ENCODE measurements around the gene PDE1C.

The PDE1C gene

DNA sequence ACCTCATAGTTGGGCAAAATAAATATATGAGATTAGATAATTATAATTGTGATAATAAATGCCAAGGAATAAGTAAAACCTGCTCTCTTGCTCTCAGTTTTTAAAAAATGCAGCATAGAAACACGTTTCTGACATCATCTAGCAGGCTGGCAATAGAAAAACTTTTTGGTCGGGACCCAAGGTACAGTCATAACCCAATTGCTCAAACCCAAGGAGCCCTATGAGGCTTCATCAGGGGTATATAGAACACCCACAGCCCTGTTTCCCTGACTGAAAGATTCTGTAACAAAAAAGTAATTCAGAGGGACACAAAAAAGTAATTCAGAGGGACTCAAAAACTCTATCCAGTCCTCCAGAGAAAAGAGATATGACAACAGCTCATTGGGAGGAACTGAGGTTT lies 3.8 kb downstream of the PDE1C start:
- TF ChIP-seq, protein P1, sequence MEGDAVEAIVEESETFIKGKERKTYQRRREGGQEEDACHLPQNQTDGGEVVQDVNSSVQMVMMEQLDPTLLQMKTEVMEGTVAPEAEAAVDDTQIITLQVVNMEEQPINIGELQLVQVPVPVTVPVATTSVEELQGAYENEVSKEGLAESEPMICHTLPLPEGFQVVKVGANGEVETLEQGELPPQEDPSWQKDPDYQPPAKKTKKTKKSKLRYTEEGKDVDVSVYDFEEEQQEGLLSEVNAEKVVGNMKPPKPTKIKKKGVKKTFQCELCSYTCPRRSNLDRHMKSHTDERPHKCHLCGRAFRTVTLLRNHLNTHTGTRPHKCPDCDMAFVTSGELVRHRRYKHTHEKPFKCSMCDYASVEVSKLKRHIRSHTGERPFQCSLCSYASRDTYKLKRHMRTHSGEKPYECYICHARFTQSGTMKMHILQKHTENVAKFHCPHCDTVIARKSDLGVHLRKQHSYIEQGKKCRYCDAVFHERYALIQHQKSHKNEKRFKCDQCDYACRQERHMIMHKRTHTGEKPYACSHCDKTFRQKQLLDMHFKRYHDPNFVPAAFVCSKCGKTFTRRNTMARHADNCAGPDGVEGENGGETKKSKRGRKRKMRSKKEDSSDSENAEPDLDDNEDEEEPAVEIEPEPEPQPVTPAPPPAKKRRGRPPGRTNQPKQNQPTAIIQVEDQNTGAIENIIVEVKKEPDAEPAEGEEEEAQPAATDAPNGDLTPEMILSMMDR (IDR thresholded peaks at IDR 0.05; ENCODE audit: low read depth, low read length): no peak
- no peak for DNase-seq (ENCODE audit: extremely low read depth, low read depth)

DNA sequence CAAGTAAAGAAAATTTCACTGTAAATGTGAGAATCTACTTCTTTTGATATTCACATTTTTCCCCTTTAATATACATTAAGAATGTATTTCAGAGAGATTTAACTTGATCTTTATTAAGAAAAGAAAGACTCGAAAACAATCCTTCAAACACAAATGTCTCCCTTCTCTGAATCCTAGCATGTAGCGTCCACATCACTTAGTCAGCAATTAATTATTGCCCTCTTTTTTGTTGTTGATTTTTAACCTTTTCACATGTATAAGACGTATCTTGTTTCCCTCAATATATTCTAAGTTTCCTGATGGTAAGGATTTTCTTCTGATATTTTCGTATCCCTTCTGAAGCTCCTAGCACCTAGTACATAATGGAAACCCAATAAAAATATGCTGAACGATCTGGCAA lies 6.6 kb downstream of the PDE1C start:
- no peak for DNase-seq (ENCODE audit: extremely low read depth, low read depth)
- TF ChIP-seq, protein P1 (IDR thresholded peaks at IDR 0.05; ENCODE audit: low read depth, low read length): no peak

DNA sequence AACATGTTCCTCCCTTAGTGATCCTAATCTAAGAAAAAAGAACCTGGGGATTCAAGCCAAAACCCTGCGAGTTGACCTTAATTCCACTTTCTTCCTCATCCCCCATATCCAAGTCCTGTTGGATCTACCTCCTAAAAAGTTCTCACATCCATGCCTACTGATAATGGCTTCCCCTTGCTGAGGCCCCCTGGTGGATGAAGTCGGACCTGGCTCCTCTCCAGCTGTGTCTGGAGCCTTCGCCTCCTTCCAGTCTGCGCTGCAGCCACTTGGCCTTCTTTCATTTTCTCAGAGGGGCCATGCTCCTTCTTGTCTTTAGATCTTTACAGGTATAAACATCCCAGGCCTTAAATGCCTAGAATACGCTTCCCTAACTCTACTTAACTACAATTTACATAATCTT lies 8.1 kb downstream of the PDE1C start:
- TF ChIP-seq, protein P1 (IDR thresholded peaks at IDR 0.05; ENCODE audit: low read depth, low read length): no peak; the same call in 1 of the 2 replicates
- DNase-seq (ENCODE audit: extremely low read depth, low read depth): no peak

DNA sequence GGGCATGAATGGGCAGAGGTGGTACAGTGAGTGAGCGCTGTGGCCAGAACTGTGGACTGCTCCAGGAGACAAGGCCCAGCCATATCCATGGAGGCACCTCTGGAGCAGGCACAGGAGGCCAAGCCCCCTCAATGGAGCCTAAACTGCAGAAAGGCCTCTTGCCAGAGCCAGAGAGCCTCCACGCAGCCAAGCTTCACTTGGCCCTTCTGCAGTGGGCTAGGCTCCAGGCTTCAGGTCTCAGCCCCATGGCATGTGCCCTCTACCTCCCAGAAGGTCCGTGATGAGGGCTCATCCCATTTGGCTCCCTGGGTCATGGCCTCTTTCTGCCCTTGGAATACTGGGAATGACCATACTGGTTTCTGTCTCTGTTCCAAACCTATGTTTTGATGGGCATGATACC lies 8.9 kb downstream of the PDE1C start:
- TF ChIP-seq, protein P1 (IDR thresholded peaks at IDR 0.05; ENCODE audit: low read depth, low read length): no peak
- DNase-seq (ENCODE audit: extremely low read depth, low read depth): no peak

DNA sequence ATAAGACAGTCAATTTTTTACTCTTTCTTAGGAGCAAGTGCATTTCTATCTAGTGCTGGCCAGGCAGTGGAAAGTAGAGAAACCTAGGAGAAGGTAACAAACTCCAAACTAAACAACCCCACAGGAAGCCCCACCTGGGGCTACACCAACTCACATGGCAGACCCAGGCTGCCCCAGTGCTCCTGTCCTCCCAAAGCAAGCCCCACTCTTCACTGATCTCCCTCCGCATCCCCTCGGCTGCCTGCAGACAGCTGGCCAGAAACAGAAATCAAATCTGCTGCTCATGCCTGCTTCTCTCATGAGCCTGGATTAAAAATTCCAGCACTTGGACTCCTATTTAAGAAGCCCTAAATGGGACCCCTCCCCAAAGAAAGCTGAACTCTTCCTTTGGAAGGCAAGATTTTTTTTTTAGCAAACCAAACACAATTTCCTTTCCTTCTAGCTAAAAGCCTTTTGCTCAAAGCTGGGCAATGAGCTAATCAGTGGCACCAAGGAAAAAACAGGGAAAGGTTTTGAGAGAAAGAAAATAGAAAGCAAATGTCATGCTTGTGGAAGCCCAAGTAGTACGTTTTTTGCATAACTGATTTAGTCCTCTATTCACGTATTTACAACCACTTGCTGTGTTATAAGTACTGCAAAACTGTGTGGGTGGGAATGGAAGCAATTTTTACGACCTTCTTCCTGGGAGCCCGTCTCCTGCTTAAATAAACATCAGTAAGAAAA lies 10.8 kb downstream of the PDE1C start:
- TF ChIP-seq, protein P1 (IDR thresholded peaks at IDR 0.05; ENCODE audit: low read depth, low read length): no peak
- no peak for DNase-seq (ENCODE audit: extremely low read depth, low read depth)

DNA sequence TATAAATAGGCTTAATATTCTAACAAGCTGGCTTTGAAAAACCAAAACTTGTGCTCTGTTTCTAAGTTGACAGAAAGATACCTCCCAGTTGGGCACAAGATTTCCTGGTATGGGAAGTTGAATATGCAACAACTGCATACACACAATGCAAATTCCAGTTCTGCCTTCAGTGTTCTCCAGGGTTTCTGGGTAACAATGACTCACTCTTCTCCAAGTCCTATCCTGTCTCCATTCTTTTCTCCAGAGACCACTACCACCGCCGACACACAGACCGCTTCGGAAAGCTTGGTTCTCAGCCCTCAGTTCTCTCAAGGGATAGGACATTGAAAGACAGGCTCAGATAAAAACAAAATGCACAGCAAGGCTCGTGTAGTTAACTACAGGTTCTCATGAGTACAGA lies 12.2 kb downstream of the PDE1C start:
- no peak for DNase-seq (ENCODE audit: extremely low read depth, low read depth)
- TF ChIP-seq, protein P1 (IDR thresholded peaks at IDR 0.05; ENCODE audit: low read depth, low read length): no peak

DNA sequence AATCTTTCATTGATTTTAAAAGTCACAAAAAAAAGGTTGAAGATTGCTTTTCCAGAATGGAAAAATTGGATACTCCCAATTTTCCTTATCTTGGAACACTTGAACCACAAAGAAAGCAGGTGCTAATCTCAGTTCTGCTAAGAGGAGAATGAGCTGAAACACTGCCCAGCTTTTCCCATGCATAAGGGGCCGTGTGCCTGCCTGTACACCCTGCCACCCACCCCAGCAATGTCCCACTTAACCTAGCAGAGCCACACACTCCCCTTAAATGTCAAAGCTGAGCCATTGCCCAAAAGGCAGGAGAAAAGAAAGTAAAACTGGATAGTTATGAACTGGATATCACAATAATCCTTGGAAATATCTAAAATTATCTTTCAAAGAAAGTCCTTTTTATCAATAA lies 13.4 kb downstream of the PDE1C start:
- TF ChIP-seq, protein P1 (IDR thresholded peaks at IDR 0.05; ENCODE audit: low read depth, low read length): no peak
- no peak for DNase-seq (ENCODE audit: extremely low read depth, low read depth)

Data from AG09319 (cell line).